WERI-Rb-1 (cell line): ENCODE results near the gene CHST11.

Experiments used
- DNase-seq: peaks from one replicate; pipeline ENCODE4 v3.0.0-alpha.2; 2020
- H3K27ac ChIP-seq: fragments of 250-450 bp; sonication (Bioruptor Pico); 2 replicates; pipeline ENCODE4 v1.5.1; 2020; ENCODE audit warnings: mild to moderate bottlenecking, moderate library complexity
- H3K27me3 ChIP-seq: fragments of 250-450 bp; sonication (Bioruptor Pico); 2 replicates; pipeline ENCODE4 v1.5.1; 2021; ENCODE audit warnings: mild to moderate bottlenecking, low read depth, moderate library complexity; ENCODE audit not compliant: insufficient read depth, severe bottlenecking
- H3K36me3 ChIP-seq: fragments of 250-450 bp; sonication (Bioruptor Pico); 2 replicates; pipeline ENCODE4 v1.5.1; 2020; ENCODE audit warnings: mild to moderate bottlenecking, moderate library complexity
- H3K4me3 ChIP-seq: 2 replicates; pipeline ENCODE4 v1.5.1; 2011; ENCODE audit warnings: low read depth, mild to moderate bottlenecking, control low read depth, low read length
- H3K9me3 ChIP-seq: fragments of 250-450 bp; sonication (Bioruptor Pico); 2 replicates; pipeline ENCODE4 v1.5.1; 2021; ENCODE audit warnings: mild to moderate bottlenecking, moderate library complexity; ENCODE audit not compliant: severe bottlenecking
- CTCF ChIP-seq: IDR thresholded peaks from 2 replicates; pipeline ENCODE4 v1.5.1; 2011; ENCODE audit warnings: low read depth, mild to moderate bottlenecking, control low read depth, inconsistent platforms, low read length

Gene CHST11

GRCh38 chr12:104785886-104786285, 329.1 kb downstream of the CHST11 start:
- Histone ChIP-seq H3K36me3 (no peaks in the 10 kb centered on the region), H3K27ac (no peak overlapping the region), H3K4me3 (no peak overlapping the region), H3K9me3 (no peaks in the 10 kb centered on the region), H3K27me3 (no peaks in the 10 kb centered on the region)
- no peak for TF ChIP-seq CTCF
- no peak for DNase-seq

- Histone ChIP-seq H3K27ac (no peak overlapping the region), H3K36me3 (no peaks in the 10 kb centered on the region), H3K27me3 (no peaks in the 10 kb centered on the region), H3K9me3 (no peaks in the 10 kb centered on the region), H3K4me3 (no peak overlapping the region)
- no peak for TF ChIP-seq CTCF
- DNase-seq, result no peak
These were observed 329.6 kb downstream of the CHST11 start for GRCh38 chr12:104786352-104786751.

- Histone ChIP-seq H3K4me3 (no peak overlapping the region), H3K27me3 (no peaks in the 10 kb centered on the region)
- DNase-seq, result no peak
These were observed 332.1 kb downstream of the CHST11 start for GRCh38 chr12:104788840-104789271.

GRCh38 chr12:104790296-104791125, 333.8 kb downstream of the CHST11 start:
- Histone ChIP-seq H3K27me3 (no peaks in the 10 kb centered on the region), H3K9me3 (no peaks in the 10 kb centered on the region), H3K36me3 (no peaks in the 10 kb centered on the region), H3K27ac (no peak overlapping the region), H3K4me3 (no peak overlapping the region)
- TF ChIP-seq CTCF, result peak; percentile 82
- peak; percentile 24 for DNase-seq

More at GRCh38 chr12:104788840-104789271, 332.1 kb downstream of the CHST11 start:
- Histone ChIP-seq H3K9me3 (no peaks in the 10 kb centered on the region), H3K27ac (no peak overlapping the region), H3K36me3 (no peaks in the 10 kb centered on the region)
- TF ChIP-seq CTCF, result no peak

- no peak overlapping the region for H3K4me3 ChIP-seq
- no peak for DNase-seq
- H3K9me3 ChIP-seq, result no peaks in the 10 kb centered on the region
- no peak overlapping the region for H3K27ac ChIP-seq
- H3K36me3 ChIP-seq, result no peaks in the 10 kb centered on the region
- no peaks in the 10 kb centered on the region for H3K27me3 ChIP-seq
- no peak for TF ChIP-seq CTCF
These were observed 335.8 kb downstream of the CHST11 start for GRCh38 chr12:104792570-104792969.
